ENCODE results near the gene STAB1.

STAB1 gene

GRCh38 chr3:52451237-52452083 lies 43.7 kb upstream of the STAB1 start:
- DNase-seq (ENCODE audit: low spot score), result no peak
- TF ChIP-seq, protein P1, sequence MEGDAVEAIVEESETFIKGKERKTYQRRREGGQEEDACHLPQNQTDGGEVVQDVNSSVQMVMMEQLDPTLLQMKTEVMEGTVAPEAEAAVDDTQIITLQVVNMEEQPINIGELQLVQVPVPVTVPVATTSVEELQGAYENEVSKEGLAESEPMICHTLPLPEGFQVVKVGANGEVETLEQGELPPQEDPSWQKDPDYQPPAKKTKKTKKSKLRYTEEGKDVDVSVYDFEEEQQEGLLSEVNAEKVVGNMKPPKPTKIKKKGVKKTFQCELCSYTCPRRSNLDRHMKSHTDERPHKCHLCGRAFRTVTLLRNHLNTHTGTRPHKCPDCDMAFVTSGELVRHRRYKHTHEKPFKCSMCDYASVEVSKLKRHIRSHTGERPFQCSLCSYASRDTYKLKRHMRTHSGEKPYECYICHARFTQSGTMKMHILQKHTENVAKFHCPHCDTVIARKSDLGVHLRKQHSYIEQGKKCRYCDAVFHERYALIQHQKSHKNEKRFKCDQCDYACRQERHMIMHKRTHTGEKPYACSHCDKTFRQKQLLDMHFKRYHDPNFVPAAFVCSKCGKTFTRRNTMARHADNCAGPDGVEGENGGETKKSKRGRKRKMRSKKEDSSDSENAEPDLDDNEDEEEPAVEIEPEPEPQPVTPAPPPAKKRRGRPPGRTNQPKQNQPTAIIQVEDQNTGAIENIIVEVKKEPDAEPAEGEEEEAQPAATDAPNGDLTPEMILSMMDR (IDR thresholded peaks at IDR 0.05; ENCODE audit: extremely low read depth, missing control alignments), result no peak

DNA sequence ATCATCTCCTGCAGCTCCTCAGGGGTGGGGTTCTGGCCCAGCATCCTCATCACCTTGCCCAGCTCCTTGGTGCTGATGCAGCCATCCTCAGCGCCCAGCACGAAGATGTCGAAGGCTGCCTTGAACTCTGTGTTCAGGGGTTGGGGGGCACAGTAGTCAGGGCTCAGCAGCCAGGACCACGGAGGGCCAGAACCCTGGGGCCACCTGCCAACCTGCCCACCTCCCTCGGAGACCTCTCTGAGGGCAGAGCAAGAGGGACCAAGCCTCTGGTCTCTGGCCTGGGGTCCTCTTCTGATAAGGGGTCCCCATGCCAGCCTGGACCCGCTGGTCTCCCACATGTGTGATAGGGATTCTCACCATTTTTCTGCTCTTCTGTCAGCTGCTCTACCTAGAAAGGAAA lies 43.0 kb upstream of the STAB1 start:
- TF ChIP-seq, protein P1 (IDR thresholded peaks at IDR 0.05; ENCODE audit: extremely low read depth, missing control alignments), result no peak
- no peak for DNase-seq (ENCODE audit: low spot score)

DNA sequence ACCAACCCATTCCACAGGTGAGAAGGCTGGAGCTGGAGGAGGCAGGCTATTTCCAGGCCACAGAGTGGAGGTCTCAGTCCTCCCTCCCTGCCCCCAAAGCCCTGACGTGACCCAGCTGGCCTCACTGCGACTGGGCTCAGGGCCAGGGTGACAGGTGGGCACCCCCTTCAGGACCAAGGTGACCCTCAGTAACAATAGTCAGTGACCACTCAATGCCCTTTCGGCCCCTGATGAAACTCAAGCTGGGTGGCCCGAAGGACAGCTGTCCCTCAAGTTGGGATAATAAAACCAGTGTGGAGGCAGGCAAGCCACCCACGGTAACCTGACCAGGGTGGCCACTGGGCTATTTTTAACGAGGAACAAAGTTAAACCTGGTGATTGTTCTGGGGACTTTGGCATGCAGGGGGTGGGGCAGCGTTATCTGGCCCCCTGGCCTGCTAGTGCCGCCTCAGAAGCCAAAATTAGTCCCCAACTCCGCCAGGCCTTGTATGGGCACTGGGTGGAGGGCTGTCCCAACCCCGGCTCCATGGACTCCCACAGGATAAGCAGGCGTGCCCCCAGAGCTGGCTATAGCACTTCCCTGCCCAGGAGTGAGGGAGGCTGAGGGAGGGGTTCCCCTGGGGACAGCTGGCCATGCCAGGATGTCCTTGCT lies 42.4 kb upstream of the STAB1 start:
- TF ChIP-seq, protein P1 (IDR thresholded peaks at IDR 0.05; ENCODE audit: extremely low read depth, missing control alignments), result no peak

GRCh38 chr3:52453496-52454249 lies 41.5 kb upstream of the STAB1 start, which contains the start of gene TNNC1:
Gene TNNC1 (minus strand): TSS chr3:52454041. CDS start chr3:52454015, 26 bp downstream.
- TF ChIP-seq, protein P1 (IDR thresholded peaks at IDR 0.05; ENCODE audit: extremely low read depth, missing control alignments), result no peak
- no peak for DNase-seq (ENCODE audit: low spot score)

More for the DNA sequence above, 42.4 kb upstream of the STAB1 start:
- DNase-seq (ENCODE audit: low spot score), result no peak

DNA sequence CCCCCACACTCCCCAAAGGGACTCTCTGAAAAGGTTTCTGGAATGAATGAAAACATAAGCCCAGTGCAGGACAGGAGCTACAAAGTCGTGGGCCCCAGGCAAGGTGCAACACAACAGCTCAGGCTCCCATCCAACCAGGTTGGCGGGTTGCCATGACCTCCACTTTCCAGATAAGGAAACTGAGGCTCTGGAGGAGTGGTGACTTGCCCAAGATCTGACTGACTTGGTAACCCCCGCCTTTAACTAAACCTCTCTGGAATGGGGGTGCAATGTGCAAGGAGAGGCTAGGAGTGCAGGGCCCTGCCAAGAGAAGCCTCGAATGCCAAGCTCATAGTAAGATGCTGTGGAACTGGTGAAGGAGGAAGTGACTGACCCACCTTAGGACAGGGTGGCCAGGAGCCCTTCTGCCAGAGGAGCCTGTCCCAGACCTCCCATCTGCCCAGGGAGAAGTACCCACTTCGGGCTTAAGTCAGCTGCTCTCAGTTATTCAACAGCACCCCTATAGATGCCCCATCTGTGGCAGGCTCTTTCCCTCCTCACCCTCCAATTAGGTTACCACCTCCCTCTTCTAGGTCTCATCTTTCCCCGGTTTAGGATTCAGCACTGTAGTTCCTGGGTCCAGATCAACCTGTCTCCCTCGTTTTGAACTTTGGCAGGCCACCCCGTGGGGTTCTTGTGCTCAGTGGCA lies 40.7 kb upstream of the STAB1 start:
- TF ChIP-seq, protein P1 (IDR thresholded peaks at IDR 0.05; ENCODE audit: extremely low read depth, missing control alignments), result no peak
- no peak for DNase-seq (ENCODE audit: low spot score)

GRCh38 chr3:52454938-52455282 lies 40.2 kb upstream of the STAB1 start:
- TF ChIP-seq, protein P1 (IDR thresholded peaks at IDR 0.05; ENCODE audit: extremely low read depth, missing control alignments), result no peak
- DNase-seq (ENCODE audit: low spot score), result no peak

Measured in GM20000 (cell line).